ENCODE data around the gene AFMID. TPM values are rescaled to one million over a fixed set of nuclear protein-coding genes. Genes with fewer than 3 reads are reported as not detected.

AFMID gene
- total and polyA plus RNA-seq, 9 of the 15 experiments (the other 6 are each of a cell fraction or from before 2014, with no cell fraction given): 62.1 to 188 (median 74.4) TPM

- no peaks in the 10 kb centered on the region for H3K27me3 ChIP-seq (ENCODE audit: control insufficient read depth in 2 of 2, insufficient read depth in 2 of 2, low read length in 2 of 2)
- no peak overlapping the region for H3K4me3 ChIP-seq
- ATAC-seq (no peak), DNase-seq (ENCODE audit: extremely low read depth in 1 of 4, low spot score in 3 of 4) (no peak), FAIRE-seq (no peak)
- H3K36me3 ChIP-seq (ENCODE audit: control insufficient read depth, insufficient read depth, low read length): peaks cover 93% of the 10 kb centered on the region; the same call in 2 of the 3 replicates
- H3K9me3 ChIP-seq (replicated peaks; ENCODE audit: control insufficient read depth, insufficient read depth, low read depth, low read length): no peaks in the 10 kb centered on the region
- no peak overlapping the region for H3K4me2 ChIP-seq (ENCODE audit: insufficient read depth, low read length)
- peaks cover 14% of the 10 kb centered on the region for H4K20me1 ChIP-seq (replicated peaks; ENCODE audit: control insufficient read depth, insufficient read depth, low read length)
- TF ChIP-seq RBM22 (IDR thresholded peaks at IDR 0.05; ENCODE audit: low read depth, low read length, poor library complexity, severe bottlenecking) (peak; percentile 95), ZKSCAN1 (IDR thresholded peaks at IDR 0.05; ENCODE audit: low read depth, low read length) (no peak), ZNF263 (CRISPR knock-in tag; IDR thresholded peaks at IDR 0.05; ENCODE audit: borderline replicate concordance) (no peak), MYC (IDR thresholded peaks at IDR 0.05; ENCODE audit: low read depth, low read length) (no peak), MYC (CRISPR knock-in tag; IDR thresholded peaks at IDR 0.05; ENCODE audit: borderline replicate concordance, low read depth) (no peak), FIP1L1 (IDR thresholded peaks at IDR 0.05; ENCODE audit: low read depth, low read length, poor library complexity, severe bottlenecking) (peak; percentile 39), MTA1 (IDR thresholded peaks at IDR 0.05; ENCODE audit: borderline replicate concordance) (no peak), ZNF551 (CRISPR knock-in tag; IDR thresholded peaks at IDR 0.05) (no peak), ZNF778 (CRISPR knock-in tag; IDR thresholded peaks at IDR 0.05) (no peak), HMGN3 (IDR thresholded peaks at IDR 0.05; ENCODE audit: borderline replicate concordance, extremely low read depth, insufficient read length, low read depth, low read length) (peak; percentile 23), KLF16 (IDR thresholded peaks at IDR 0.05) (no peak), RBFOX2 (IDR thresholded peaks at IDR 0.05; ENCODE audit: low read depth, low read length) (peak; percentile 75), POLR2A (conservative IDR thresholded peaks at IDR 0.05) (peak; percentile 52), POLR2G (IDR thresholded peaks at IDR 0.05; ENCODE audit: low read depth, low read length) (peak; percentile 83), POLR2AphosphoS5 (IDR thresholded peaks at IDR 0.05; ENCODE audit: control insufficient read depth, insufficient read depth, low read depth, low read length) (peak; percentile 11; the same call in 1 of the 2 replicates), RBM15 (IDR thresholded peaks at IDR 0.05; ENCODE audit: insufficient read depth, low read length) (no peak), ZBTB26 (CRISPR knock-in tag; IDR thresholded peaks at IDR 0.05) (no peak), NFIX (CRISPR knock-in tag; IDR thresholded peaks at IDR 0.05; ENCODE audit: low read depth) (no peak), SUPT5H (IDR thresholded peaks at IDR 0.05) (peak; percentile 69)
- intact Hi-C loops (cut with micrococcal nuclease): no loop called here
- WGBS (ENCODE audit: insufficient coverage, low coverage, missing lambda C conversion rate): 92% methylated on average over 12 of the region's 15 CpGs
- peaks cover 13 to 63% of the 10 kb centered on the region in 2 experiments for H3K4me1 ChIP-seq (replicated peaks in 1 of 2; ENCODE audit: control insufficient read depth in 2 of 2, insufficient read depth in 2 of 2, low read length in 2 of 2)
- H3K9me1 ChIP-seq (ENCODE audit: control insufficient read depth, insufficient read depth, low read length): peaks cover 3% of the 10 kb centered on the region
- peaks cover 22% of the 10 kb centered on the region for H3K79me2 ChIP-seq (ENCODE audit: control insufficient read depth, insufficient read depth, low read length)
- in situ Hi-C loops (cut with MboI): loop anchor here (5.0 kb wide), 1 partner anchor 62 kb away; no protein-coding TSS in a partner anchor
- peak overlapping the region in 1 of 2 experiments; percentile 62; a peak in 2 of 4 replicates for H3K9ac ChIP-seq (ENCODE audit: insufficient read depth in 1 of 2, low read depth in 2 of 2, low read length in 2 of 2)
- ChIA-PET CTCF (ENCODE audit: low intra/inter-chr PET ratio) (no interaction called here), POLR2A (interaction anchor here (0.6 to 3.7 kb wide), 9 partner anchors 10 to 89 kb away, joined by 3 to 27 read pairs (median 4); partner anchors contain the start of genes AFMID and TK1)
- TSS peak; percentile 48 for BruUV-seq (replicated peaks)
- no peak overlapping the region for H2AFZ ChIP-seq (ENCODE audit: low read depth, low read length)
- H3K27ac ChIP-seq (ENCODE audit: extremely low read depth, low read depth, low read length): no peak overlapping the region; the same call in 2 of the 3 replicates
These were observed 12.8 kb upstream of the AFMID start for GRCh38 chr17:78174346-78174869.
